HepG2 (cell line): ENCODE measurements around the gene PRR14. TPM values are rescaled to one million over a fixed set of nuclear protein-coding genes. Genes with fewer than 3 reads are reported as not detected.

Experiments used
- ATF7-NPFF ChIP-seq: sonication (generic); formaldehyde crosslinking; IDR thresholded peaks from 2 replicates; pipeline ENCODE4 v1.8.1; 2023; ENCODE audit warnings: mild to moderate bottlenecking, low read depth, missing genetic modification reagents, moderate library complexity
- CSRNP2 ChIP-seq: sonication (generic); formaldehyde crosslinking; conservative IDR thresholded peaks from 2 replicates; pipeline ENCODE4 v1.8.0; 2022; ENCODE audit warnings: low read depth, missing genetic modification reagents
- DMAP1 ChIP-seq: IDR thresholded peaks from 2 replicates; pipeline ENCODE4 v1.6.1; 2016
- GABPA ChIP-seq, 2 experiments: IDR thresholded peaks; 2 replicates each; pipeline ENCODE4 v1.6.1; 2011 to 2016; ENCODE audit warnings: low read depth in 2 of 2, low read length in 1 of 2, missing biosample characterization in 1 of 2, missing genetic modification characterization in 1 of 2
- GTF3A ChIP-seq: sonication (generic); formaldehyde crosslinking; conservative IDR thresholded peaks from 2 replicates; pipeline ENCODE4 v1.4.0; 2020; ENCODE audit warnings: mild to moderate bottlenecking, missing genetic modification reagents
- IRF1 ChIP-seq: sonication (generic); formaldehyde crosslinking; IDR thresholded peaks from 2 replicates; pipeline ENCODE4 v1.4.0; 2020; ENCODE audit warnings: low read depth, mild to moderate bottlenecking, missing genetic modification reagents
- IRF9 ChIP-seq: sonication (generic); formaldehyde crosslinking; IDR thresholded peaks from 2 replicates; pipeline ENCODE4 v1.8.0; 2022; ENCODE audit warnings: missing genetic modification reagents, mild to moderate bottlenecking, borderline replicate concordance
- JDP2 ChIP-seq: sonication (generic); formaldehyde crosslinking; IDR thresholded peaks from 2 replicates; pipeline ENCODE4 v1.8.1; 2022; ENCODE audit warnings: missing genetic modification reagents, borderline replicate concordance
- NRL ChIP-seq: sonication (generic); formaldehyde crosslinking; IDR thresholded peaks from 2 replicates; pipeline ENCODE4 v1.5.0; 2020; ENCODE audit warnings: missing genetic modification reagents, mild to moderate bottlenecking, moderate library complexity, borderline replicate concordance
- PBX3 ChIP-seq: sonication (generic); formaldehyde crosslinking; IDR thresholded peaks from 2 replicates; pipeline ENCODE4 v1.8.1; 2023; ENCODE audit warnings: missing genetic modification reagents, inconsistent platforms, borderline replicate concordance
- SOX13 ChIP-seq, 3 experiments: fragments of 450-650 bp in 1 of 3; sonication (generic) in 1 of 3; formaldehyde crosslinking in 1 of 3; IDR thresholded peaks in 2 of 3; conservative IDR thresholded peaks in 1 of 3; 2 replicates each; pipeline versions ENCODE4 v1.5.0 to v1.6.1; 2016 to 2020; ENCODE audit warnings: antibody characterized with exemption in 1 of 3, mild to moderate bottlenecking in 1 of 3, missing compliant biosample characterization in 1 of 3, missing genetic modification reagents in 1 of 3, moderate library complexity in 1 of 3
- SP2 ChIP-seq: sonication (generic); formaldehyde crosslinking; IDR thresholded peaks from 2 replicates; pipeline ENCODE4 v1.5.1; 2020; ENCODE audit warnings: mild to moderate bottlenecking, missing genetic modification reagents
- YEATS4 ChIP-seq: sonication (generic); formaldehyde crosslinking; IDR thresholded peaks from 2 replicates; pipeline ENCODE4 v1.4.0; 2020; ENCODE audit warnings: missing genetic modification reagents, borderline replicate concordance
- ZFP62 ChIP-seq: sonication (generic); formaldehyde crosslinking; IDR thresholded peaks from 2 replicates; pipeline ENCODE4 v1.4.0; 2020; ENCODE audit warnings: missing genetic modification reagents
- ZNF230 ChIP-seq: sonication (generic); formaldehyde crosslinking; IDR thresholded peaks from 2 replicates; pipeline ENCODE4 v1.4.0; 2020; ENCODE audit warnings: mild to moderate bottlenecking, missing genetic modification reagents
- ZNF274 ChIP-seq: sonication (generic); formaldehyde crosslinking; IDR thresholded peaks from 2 replicates; pipeline ENCODE4 v1.5.1; 2020; ENCODE audit warnings: mild to moderate bottlenecking, missing genetic modification reagents
- ZNF335 ChIP-seq: sonication (generic); formaldehyde crosslinking; IDR thresholded peaks from 2 replicates; pipeline ENCODE4 v1.4.0; 2020; ENCODE audit warnings: missing genetic modification reagents
- ZNF337 ChIP-seq: sonication (generic); formaldehyde crosslinking; IDR thresholded peaks from 2 replicates; pipeline ENCODE4 v1.5.1; 2020; ENCODE audit warnings: missing genetic modification reagents, low read depth, mild to moderate bottlenecking, borderline replicate concordance
- ZNF543 ChIP-seq: sonication (generic); formaldehyde crosslinking; IDR thresholded peaks from 2 replicates; pipeline ENCODE4 v1.4.0; 2020; ENCODE audit warnings: mild to moderate bottlenecking, missing genetic modification reagents
- ZNF550 ChIP-seq: sonication (generic); formaldehyde crosslinking; IDR thresholded peaks from 2 replicates; pipeline ENCODE4 v1.4.0; 2020; ENCODE audit warnings: mild to moderate bottlenecking, missing genetic modification reagents, borderline replicate concordance
- ZNF597 ChIP-seq: sonication (generic); formaldehyde crosslinking; IDR thresholded peaks from 2 replicates; pipeline ENCODE4 v1.5.0; 2020; ENCODE audit warnings: missing genetic modification reagents
- ZSCAN22 ChIP-seq: sonication (generic); formaldehyde crosslinking; IDR thresholded peaks from 2 replicates; pipeline ENCODE4 v1.4.0; 2020; ENCODE audit warnings: mild to moderate bottlenecking, missing genetic modification reagents
- ZZZ3 ChIP-seq: sonication (generic); formaldehyde crosslinking; IDR thresholded peaks from 2 replicates; pipeline ENCODE4 v1.4.0; 2020; ENCODE audit warnings: missing genetic modification reagents, mild to moderate bottlenecking, borderline replicate concordance
- polyA plus RNA-seq, 8 experiments: library from polyadenylated mRNA; depleted of rRNA in 3 of 8; stranded (reverse) in 7 of 8; unstranded in 1 of 8; fragments of >200 nt; fragmentation: Illumina TruSeq in 4 of 8; extraction: Trizol in 4 of 8; gene quantifications; 2 replicates each; pipeline versions ENCODE4 v1.2.1 to v1.2.3, GENCODE V29; 2011 to 2016; ENCODE audit warnings: low read depth in 4 of 8, missing spikeins in 1 of 8, mixed read lengths in 1 of 8; ENCODE audit not compliant: insufficient read depth in 1 of 8
- total RNA-seq, 5 experiments: library from RNA; depleted of rRNA; stranded (reverse); fragments of >200 nt; fragmentation: Illumina TruSeq; extraction: Trizol; gene quantifications; 2 replicates each; pipeline ENCODE4 v1.2.3, GENCODE V29; 2016; ENCODE audit warnings: low read depth in 1 of 5

The PRR14 gene
- total and polyA plus RNA-seq, 2 of the 13 experiments (the other 11 are each of a cell fraction or from before 2014, with no cell fraction given) = 8.4 to 11.0 TPM

GRCh38 chr16:30650369-30651123, at the start of gene PRR14 (continued):
- TF ChIP-seq ZNF543 = peak; percentile 88
- peak; percentile 52 for TF ChIP-seq ZNF230 (CRISPR knock-in tag)
- TF ChIP-seq ATF7-NPFF = no peak; the same call in 1 of the 2 replicates
- TF ChIP-seq IRF1 (CRISPR knock-in tag) = peak; percentile 99
- TF ChIP-seq PBX3 (CRISPR knock-in tag) = no peak
- TF ChIP-seq ZNF337 (CRISPR knock-in tag) = peak; percentile 49; the same call in 1 of the 2 replicates
- TF ChIP-seq CSRNP2 = no peak
- no peak for TF ChIP-seq JDP2 (CRISPR knock-in tag)
- TF ChIP-seq ZSCAN22 = 0 out of 2 replicates have a peak, but pooled peaks have one; percentile 34
- no peak for TF ChIP-seq GTF3A (CRISPR knock-in tag)
- peak; percentile 30; the same call in 1 of the 2 replicates for TF ChIP-seq SOX13 (IDR thresholded peaks at IDR 0.05)
- TF ChIP-seq SOX13 (CRISPR knock-in tag; conservative IDR thresholded peaks at IDR 0.05 in 1 of 2, IDR thresholded peaks at IDR 0.05 in 1 of 2) = no peak
- TF ChIP-seq ZZZ3 = 0 out of 2 replicates have a peak, but pooled peaks have one; percentile 54
- 0 out of 2 replicates have a peak, but pooled peaks have one; percentile 10 for TF ChIP-seq DMAP1 (CRISPR knock-in tag)
- TF ChIP-seq YEATS4 (CRISPR knock-in tag) = peak; percentile 72
- TF ChIP-seq ZNF550 (CRISPR knock-in tag) = no peak
- peak; percentile 88 for TF ChIP-seq ZNF335 (CRISPR knock-in tag)
- no peak for TF ChIP-seq GABPA (IDR thresholded peaks at IDR 0.05; ENCODE audit: low read depth, low read length)
- peak; percentile 86 for TF ChIP-seq GABPA (CRISPR knock-in tag; IDR thresholded peaks at IDR 0.05; ENCODE audit: low read depth)
- TF ChIP-seq ZFP62 = no peak
- TF ChIP-seq ZNF597 (CRISPR knock-in tag) = no peak
- TF ChIP-seq IRF9 (CRISPR knock-in tag) = peak; percentile 83; the same call in 1 of the 2 replicates
- no peak for TF ChIP-seq NRL (CRISPR knock-in tag)
- peak; percentile 65 for TF ChIP-seq SP2 (CRISPR knock-in tag)
- no peak for TF ChIP-seq ZNF274 (CRISPR knock-in tag)
